GM12892 (cell line): ENCODE data around the gene P4HB.

Source experiments
- POLR2A ChIP-seq: IDR thresholded peaks from 2 replicates; pipeline ENCODE4 v1.6.1; 2011; ENCODE audit warnings: low read depth, low read length, control low read depth
- POLR2AphosphoS5 ChIP-seq: IDR thresholded peaks from 2 replicates; pipeline ENCODE4 v1.6.1; 2011; ENCODE audit warnings: low read depth, low read length, control low read depth

- TF ChIP-seq POLR2AphosphoS5 (no peak), POLR2A (no peak)
These were observed 40.0 kb upstream of the P4HB start for GRCh38 chr17:81900181-81900820.
